ENCODE data around the gene BNC2.

BNC2 gene

DNA sequence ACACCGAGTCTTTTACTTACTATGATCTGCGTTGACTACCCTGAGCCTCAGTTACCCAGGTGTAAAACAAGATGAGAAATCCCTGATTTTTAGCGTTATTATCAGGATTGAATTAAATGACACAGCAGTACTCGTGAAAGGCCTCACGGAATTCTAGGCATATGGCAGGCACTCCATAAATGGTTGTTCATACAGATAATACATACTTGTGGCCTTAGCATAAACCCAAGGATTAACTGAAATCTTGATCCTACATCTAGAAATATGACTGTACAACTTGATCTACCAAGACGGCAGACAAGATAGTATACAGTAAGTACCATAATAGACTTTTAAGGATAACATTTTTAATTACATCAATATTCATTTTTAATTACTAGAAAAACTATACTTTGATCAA, 409.8 kb downstream of the BNC2 start:
- peaks cover 16% of the 10 kb centered on the region for H3F3A ChIP-seq (ENCODE audit: insufficient read depth, low read length)
- H3K36me3 ChIP-seq (replicated peaks; ENCODE audit: insufficient read depth, low read length), result no peaks in the 10 kb centered on the region
- H3K4me1 ChIP-seq (ENCODE audit: low read length), result peaks cover 20% of the 10 kb centered on the region
- no peak overlapping the region for H3K4me2 ChIP-seq (ENCODE audit: low read depth, low read length)
- H3K4me3 ChIP-seq (ENCODE audit: low read length), result no peak overlapping the region
- no peaks in the 10 kb centered on the region for H3K9me3 ChIP-seq (replicated peaks; ENCODE audit: insufficient read depth, low read length)
- H3K9me2 ChIP-seq (replicated peaks; ENCODE audit: insufficient read depth, low read length), result no peaks in the 10 kb centered on the region
- no peaks in the 10 kb centered on the region for H3K79me2 ChIP-seq (ENCODE audit: low read length)
- no peak overlapping the region for H3K9ac ChIP-seq (ENCODE audit: low read length)
- DNase-seq, result no peak
- H4K20me1 ChIP-seq (ENCODE audit: insufficient read depth, low read length), result no peaks in the 10 kb centered on the region
- TF ChIP-seq EZH2 (optimal IDR thresholded peaks at IDR 0.05; ENCODE audit: low read depth, low read length), result no peak
- TF ChIP-seq, protein P1, sequence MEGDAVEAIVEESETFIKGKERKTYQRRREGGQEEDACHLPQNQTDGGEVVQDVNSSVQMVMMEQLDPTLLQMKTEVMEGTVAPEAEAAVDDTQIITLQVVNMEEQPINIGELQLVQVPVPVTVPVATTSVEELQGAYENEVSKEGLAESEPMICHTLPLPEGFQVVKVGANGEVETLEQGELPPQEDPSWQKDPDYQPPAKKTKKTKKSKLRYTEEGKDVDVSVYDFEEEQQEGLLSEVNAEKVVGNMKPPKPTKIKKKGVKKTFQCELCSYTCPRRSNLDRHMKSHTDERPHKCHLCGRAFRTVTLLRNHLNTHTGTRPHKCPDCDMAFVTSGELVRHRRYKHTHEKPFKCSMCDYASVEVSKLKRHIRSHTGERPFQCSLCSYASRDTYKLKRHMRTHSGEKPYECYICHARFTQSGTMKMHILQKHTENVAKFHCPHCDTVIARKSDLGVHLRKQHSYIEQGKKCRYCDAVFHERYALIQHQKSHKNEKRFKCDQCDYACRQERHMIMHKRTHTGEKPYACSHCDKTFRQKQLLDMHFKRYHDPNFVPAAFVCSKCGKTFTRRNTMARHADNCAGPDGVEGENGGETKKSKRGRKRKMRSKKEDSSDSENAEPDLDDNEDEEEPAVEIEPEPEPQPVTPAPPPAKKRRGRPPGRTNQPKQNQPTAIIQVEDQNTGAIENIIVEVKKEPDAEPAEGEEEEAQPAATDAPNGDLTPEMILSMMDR (IDR thresholded peaks at IDR 0.05; ENCODE audit: low read length), result no peak
- TF ChIP-seq EZH2phosphoT487 (IDR thresholded peaks at IDR 0.05; ENCODE audit: low read length), result no peak
- H2AFZ ChIP-seq (ENCODE audit: low read length), result no peak overlapping the region
- H3K27ac ChIP-seq (ENCODE audit: low read length), result peak overlapping the region; percentile 98; the same call in 1 of the 2 replicates
- H3K27me3 ChIP-seq (replicated peaks; ENCODE audit: insufficient read depth, low read length), result no peaks in the 10 kb centered on the region

DNA sequence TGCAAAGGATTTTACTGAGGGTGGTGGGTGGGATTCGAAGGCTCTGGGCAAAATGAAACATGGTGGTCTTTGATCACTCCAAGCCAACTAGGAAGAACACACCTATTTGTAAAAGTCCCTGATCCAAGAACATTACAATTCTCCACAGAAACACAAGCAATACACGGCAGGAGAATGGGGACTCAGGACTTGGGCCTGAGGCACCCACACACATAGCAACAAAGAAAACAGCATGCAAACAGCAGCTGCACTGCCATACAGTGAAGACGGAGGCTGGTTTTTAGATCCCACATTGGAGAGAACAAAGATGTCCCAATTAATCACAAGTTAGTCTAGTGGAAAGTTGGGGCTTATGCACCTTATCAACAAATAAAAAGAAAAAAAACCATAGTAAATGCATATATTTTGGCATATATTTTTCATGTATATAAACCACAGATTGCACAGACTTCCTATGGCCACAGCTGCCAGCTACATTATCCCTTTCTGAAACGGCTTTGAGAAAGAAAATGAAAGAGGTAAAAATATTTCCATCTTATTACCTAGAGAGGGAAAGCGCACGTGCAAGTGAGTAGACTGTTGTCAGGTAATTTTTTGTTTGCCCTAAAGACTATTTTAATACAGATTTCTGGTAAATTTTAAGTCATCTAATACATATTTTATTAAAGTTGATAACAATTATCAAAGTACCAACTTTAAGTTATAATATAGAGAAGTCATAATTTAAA, 410.9 kb downstream of the BNC2 start:
- TF ChIP-seq EZH2 (optimal IDR thresholded peaks at IDR 0.05; ENCODE audit: low read depth, low read length), result no peak
- no peak for TF ChIP-seq EZH2phosphoT487 (IDR thresholded peaks at IDR 0.05; ENCODE audit: low read length)
- TF ChIP-seq, protein P1 (IDR thresholded peaks at IDR 0.05; ENCODE audit: low read length), result no peak
- Histone ChIP-seq H3K9me2 (replicated peaks; ENCODE audit: insufficient read depth, low read length) (no peaks in the 10 kb centered on the region), H3K27ac (ENCODE audit: low read length) (peak overlapping the region; percentile 98), H3K4me3 (ENCODE audit: low read length) (peak overlapping the region; percentile 11; the same call in 1 of the 2 replicates), H3K27me3 (replicated peaks; ENCODE audit: insufficient read depth, low read length) (no peaks in the 10 kb centered on the region), H3K4me2 (ENCODE audit: low read depth, low read length) (peak overlapping the region; percentile 60), H2AFZ (ENCODE audit: low read length) (peak overlapping the region; percentile 54; the same call in 1 of the 2 replicates), H3K79me2 (ENCODE audit: low read length) (no peaks in the 10 kb centered on the region), H3K4me1 (ENCODE audit: low read length) (peaks cover 20% of the 10 kb centered on the region), H3K9me3 (replicated peaks; ENCODE audit: insufficient read depth, low read length) (no peaks in the 10 kb centered on the region), H4K20me1 (ENCODE audit: insufficient read depth, low read length) (no peaks in the 10 kb centered on the region), H3K9ac (ENCODE audit: low read length) (peak overlapping the region; percentile 61), H3F3A (ENCODE audit: insufficient read depth, low read length) (peaks cover 16% of the 10 kb centered on the region), H3K36me3 (replicated peaks; ENCODE audit: insufficient read depth, low read length) (no peaks in the 10 kb centered on the region)
- DNase-seq, result peak; percentile 59

DNA sequence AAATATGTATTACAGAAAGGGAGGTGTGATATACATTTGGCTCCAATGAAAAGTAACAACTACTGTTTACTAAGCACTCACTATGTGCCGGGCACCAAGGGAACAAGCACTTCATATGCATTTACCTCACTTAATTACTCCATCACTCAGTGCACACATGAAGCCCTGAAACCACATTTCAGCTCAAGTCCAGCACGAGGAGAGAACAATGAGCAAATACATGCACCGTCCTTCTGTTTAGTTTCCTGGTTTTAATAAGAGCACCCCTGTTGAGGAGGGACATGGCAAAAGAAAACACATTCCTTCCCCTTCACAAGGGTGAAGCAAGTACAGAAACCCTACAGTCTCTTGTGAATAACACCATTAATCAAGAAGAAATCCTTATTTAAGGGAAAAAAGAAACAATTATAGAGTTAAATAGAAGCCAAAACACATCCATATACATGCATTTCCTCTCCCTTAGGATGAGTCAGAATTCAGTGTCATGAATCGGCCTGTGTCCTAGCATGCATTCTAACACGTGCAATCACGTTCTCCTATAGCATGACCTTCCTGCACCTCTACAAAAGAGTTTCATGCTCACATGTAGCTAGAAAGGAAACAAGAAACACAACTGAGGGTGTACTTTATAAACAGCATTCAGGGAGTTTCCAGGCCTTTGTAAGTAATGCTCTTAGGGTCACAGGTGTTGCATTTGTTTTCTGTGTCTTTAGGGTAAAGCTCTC, 411.6 kb downstream of the BNC2 start:
- H4K20me1 ChIP-seq (ENCODE audit: insufficient read depth, low read length), result no peaks in the 10 kb centered on the region
- no peaks in the 10 kb centered on the region for H3K79me2 ChIP-seq (ENCODE audit: low read length)
- H3F3A ChIP-seq (ENCODE audit: insufficient read depth, low read length), result peaks cover 16% of the 10 kb centered on the region
- H3K9me2 ChIP-seq (replicated peaks; ENCODE audit: insufficient read depth, low read length), result no peaks in the 10 kb centered on the region
- peak overlapping the region; percentile 61 for H3K9ac ChIP-seq (ENCODE audit: low read length)
- H3K36me3 ChIP-seq (replicated peaks; ENCODE audit: insufficient read depth, low read length), result no peaks in the 10 kb centered on the region
- peak overlapping the region; percentile 11; the same call in 1 of the 2 replicates for H3K4me3 ChIP-seq (ENCODE audit: low read length)
- no peak for TF ChIP-seq EZH2phosphoT487 (IDR thresholded peaks at IDR 0.05; ENCODE audit: low read length)
- no peak for TF ChIP-seq EZH2 (optimal IDR thresholded peaks at IDR 0.05; ENCODE audit: low read depth, low read length)
- TF ChIP-seq, protein P1 (IDR thresholded peaks at IDR 0.05; ENCODE audit: low read length), result no peak
- no peaks in the 10 kb centered on the region for H3K9me3 ChIP-seq (replicated peaks; ENCODE audit: insufficient read depth, low read length)
- peak overlapping the region; percentile 54; the same call in 1 of the 2 replicates for H2AFZ ChIP-seq (ENCODE audit: low read length)
- H3K4me1 ChIP-seq (ENCODE audit: low read length), result peaks cover 20% of the 10 kb centered on the region
- peak overlapping the region; percentile 60 for H3K4me2 ChIP-seq (ENCODE audit: low read depth, low read length)
- H3K27me3 ChIP-seq (replicated peaks; ENCODE audit: insufficient read depth, low read length), result no peaks in the 10 kb centered on the region
- peak overlapping the region; percentile 98 for H3K27ac ChIP-seq (ENCODE audit: low read length)
- peak; percentile 81 for DNase-seq

All from MM.1S (cell line).